GM23248 (cell line): ENCODE measurements around the gene SAXO1. TPM values are rescaled to one million over a fixed set of nuclear protein-coding genes. Genes with fewer than 3 reads are reported as not detected.

ENCODE experiments used
- DNase-seq: peaks from one replicate; pipeline ENCODE4 v3.0.0-alpha.2; 2015
- H2AFZ ChIP-seq: fragments of 200-600 bp; sonication (generic); 2 replicates; pipeline ENCODE4 v1.6.1; 2016; ENCODE audit warnings: antibody characterized with exemption
- H3F3A ChIP-seq: fragments of 200-600 bp; sonication (generic); 2 replicates; pipeline ENCODE4 v1.6.1; 2016; ENCODE audit warnings: mild to moderate bottlenecking, antibody characterized with exemption, mixed run types; ENCODE audit not compliant: insufficient read depth
- H3K27ac ChIP-seq: fragments of 200-600 bp; sonication (generic); 2 replicates; pipeline ENCODE4 v1.5.1; 2016; ENCODE audit warnings: mild to moderate bottlenecking
- H3K27me3 ChIP-seq: fragments of 200-600 bp; sonication (generic); replicated peaks from 2 replicates; pipeline ENCODE4 v1.6.1; 2016; ENCODE audit warnings: mild to moderate bottlenecking; ENCODE audit not compliant: insufficient read depth
- H3K36me3 ChIP-seq: fragments of 200-600 bp; sonication (generic); 2 replicates; pipeline ENCODE4 v1.6.1; 2016; ENCODE audit warnings: low read depth, mild to moderate bottlenecking
- H3K4me1 ChIP-seq: fragments of 200-600 bp; sonication (generic); 2 replicates; pipeline ENCODE4 v1.6.1; 2016; ENCODE audit warnings: mild to moderate bottlenecking; ENCODE audit not compliant: insufficient read depth
- H3K4me2 ChIP-seq: fragments of 200-600 bp; sonication (generic); one replicate; pipeline ENCODE4 v1.6.1; 2016; ENCODE audit warnings: mild to moderate bottlenecking; ENCODE audit not compliant: unreplicated experiment
- H3K4me3 ChIP-seq: fragments of 200-600 bp; sonication (generic); 2 replicates; pipeline ENCODE4 v1.5.1; 2016; ENCODE audit warnings: mild to moderate bottlenecking
- H3K79me2 ChIP-seq: fragments of 200-600 bp; sonication (generic); 2 replicates; pipeline ENCODE4 v1.6.1; 2016; ENCODE audit warnings: mild to moderate bottlenecking; ENCODE audit not compliant: insufficient read depth
- H3K9ac ChIP-seq: fragments of 200-600 bp; sonication (generic); 2 replicates; pipeline ENCODE4 v1.6.1; 2016; ENCODE audit warnings: mild to moderate bottlenecking
- H3K9me2 ChIP-seq: fragments of 200-600 bp; sonication (generic); 2 replicates; pipeline ENCODE4 v1.6.1; 2016; ENCODE audit warnings: mixed run types, mild to moderate bottlenecking, moderate library complexity; ENCODE audit not compliant: insufficient read depth
- H3K9me3 ChIP-seq: fragments of 200-600 bp; sonication (generic); one replicate; pipeline ENCODE4 v1.6.1; 2017; ENCODE audit warnings: low read depth
- H4K20me1 ChIP-seq: fragments of 200-600 bp; sonication (generic); 2 replicates; pipeline ENCODE4 v1.6.0; 2016; ENCODE audit not compliant: insufficient read depth
- EZH2 ChIP-seq: fragments of 200-600 bp; sonication (generic); IDR thresholded peaks from 2 replicates; pipeline ENCODE4 v1.6.1; 2018; ENCODE audit warnings: antibody characterized with exemption, mild to moderate bottlenecking; ENCODE audit not compliant: insufficient read depth, poor library complexity, severe bottlenecking
- EZH2phosphoT487 ChIP-seq: fragments of 200-600 bp; sonication (generic); IDR thresholded peaks from 2 replicates; pipeline ENCODE4 v1.6.1; 2018; ENCODE audit warnings: antibody characterized with exemption, moderate library complexity, mild to moderate bottlenecking, low read depth; ENCODE audit not compliant: insufficient read depth
- WGBS, 2 experiments: methylation state at CpG; one replicate each; pipeline ENCODE4 v1.1.6; 2015 to 2017; ENCODE audit warnings: low lambda C conversion rate in 2 of 2, low coverage in 1 of 2; ENCODE audit errors: missing lambda C conversion rate in 2 of 2; 5-methylcytosine and 5-hydroxymethylcytosine counted together
- in situ Hi-C: fragments of 300-500 bp; cut with MboI; formaldehyde crosslinking; loops from 2 replicates; pipeline ENCODE4 v1.15.0; 2020
- polyA plus RNA-seq: library from polyadenylated mRNA; unstranded; fragments of >200 nt; fragmentation: Nextera tagmentation; extraction: Ambion mirVana; gene quantifications from 2 replicates; pipeline ENCODE4 v1.2.1, GENCODE V29; 2016
- total RNA-seq: library from RNA; depleted of rRNA; stranded (reverse); fragments of >200 nt; shearing (Covaris generic); gene quantifications from 2 replicates; pipeline ENCODE4 v1.2.3, GENCODE V29; 2014

Gene SAXO1
- total and polyA plus RNA-seq, 2 experiments from 2014 or later = 0.83 TPM; not detected in 1

GRCh38 chr9:18905028-18905882, 127.8 kb downstream of the SAXO1 start:
- Histone ChIP-seq H3K79me2 (no peaks in the 10 kb centered on the region), H3K36me3 (peaks cover 35% of the 10 kb centered on the region; the same call in 1 of the 2 replicates), H2AFZ (no peak overlapping the region), H3K27ac (no peak overlapping the region), H3K27me3 (no peaks in the 10 kb centered on the region), H3K4me2 (no peak overlapping the region), H3K4me1 (peaks cover 21% of the 10 kb centered on the region), H3F3A (peaks cover 43% of the 10 kb centered on the region), H3K9me2 (no peaks in the 10 kb centered on the region), H3K9ac (no peak overlapping the region), H3K4me3 (no peak overlapping the region), H3K9me3 (no peaks in the 10 kb centered on the region), H4K20me1 (no peaks in the 10 kb centered on the region)
- WGBS, 2 experiments = 78 to 82% methylated on average over 11 of the region's 11 CpGs
- TF ChIP-seq EZH2 = no peak
- DNase-seq = peak; percentile 58
- in situ Hi-C loops = no loop called here

- no peaks in the 10 kb centered on the region for H3K9me2 ChIP-seq
- no peaks in the 10 kb centered on the region for H4K20me1 ChIP-seq
- H2AFZ ChIP-seq = no peak overlapping the region
- H3K9ac ChIP-seq = no peak overlapping the region
- H3K4me3 ChIP-seq = no peak overlapping the region
- H3F3A ChIP-seq = peaks cover 51% of the 10 kb centered on the region
- H3K4me2 ChIP-seq = no peak overlapping the region
- in situ Hi-C loops = no loop called here
- H3K79me2 ChIP-seq = no peaks in the 10 kb centered on the region
- H3K4me1 ChIP-seq = peaks cover 21% of the 10 kb centered on the region
- no peak overlapping the region for H3K27ac ChIP-seq
- H3K9me3 ChIP-seq = no peaks in the 10 kb centered on the region
- 95 to 100% methylated on average over 2 of the region's 2 CpGs for WGBS, 2 experiments
- no peak for DNase-seq
- H3K27me3 ChIP-seq = no peaks in the 10 kb centered on the region
- TF ChIP-seq EZH2 (no peak), EZH2phosphoT487 (no peak)
- peaks cover 36% of the 10 kb centered on the region; the same call in 1 of the 2 replicates for H3K36me3 ChIP-seq
Observed at GRCh38 chr9:18903450-18903849, 129.6 kb downstream of the SAXO1 start.

GRCh38 chr9:18896531-18897179, 136.4 kb downstream of the SAXO1 start:
- peaks cover 35% of the 10 kb centered on the region for H3F3A ChIP-seq
- H4K20me1 ChIP-seq = no peaks in the 10 kb centered on the region
- H3K9ac ChIP-seq = no peak overlapping the region
- WGBS, 2 experiments = 100% methylated on average over 2 of the region's 2 CpGs
- TF ChIP-seq EZH2phosphoT487 = no peak
- TF ChIP-seq EZH2 = no peak
- no peak for DNase-seq
- H3K79me2 ChIP-seq = no peaks in the 10 kb centered on the region
- H3K9me2 ChIP-seq = no peaks in the 10 kb centered on the region
- H3K4me1 ChIP-seq = no peaks in the 10 kb centered on the region
- H3K9me3 ChIP-seq = no peaks in the 10 kb centered on the region
- no peaks in the 10 kb centered on the region for H3K27me3 ChIP-seq
- in situ Hi-C loops = no loop called here
- no peak overlapping the region for H3K4me2 ChIP-seq
- no peak overlapping the region for H3K4me3 ChIP-seq
- no peak overlapping the region for H2AFZ ChIP-seq
- H3K27ac ChIP-seq = no peak overlapping the region
- H3K36me3 ChIP-seq = peaks cover 84% of the 10 kb centered on the region

GRCh38 chr9:18896004-18896403, 137.0 kb downstream of the SAXO1 start:
- H3K79me2 ChIP-seq = no peaks in the 10 kb centered on the region
- TF ChIP-seq EZH2phosphoT487 (no peak), EZH2 (no peak)
- H2AFZ ChIP-seq = no peak overlapping the region
- no peak for DNase-seq
- H3K4me3 ChIP-seq = no peak overlapping the region
- H3K9me2 ChIP-seq = no peaks in the 10 kb centered on the region
- H3K4me1 ChIP-seq = no peaks in the 10 kb centered on the region
- H3K27ac ChIP-seq = no peak overlapping the region
- no peaks in the 10 kb centered on the region for H4K20me1 ChIP-seq
- H3K9ac ChIP-seq = no peak overlapping the region
- no peak overlapping the region for H3K4me2 ChIP-seq
- H3K9me3 ChIP-seq = no peaks in the 10 kb centered on the region
- no peaks in the 10 kb centered on the region for H3K27me3 ChIP-seq
- peaks cover 83% of the 10 kb centered on the region for H3K36me3 ChIP-seq
- in situ Hi-C loops = no loop called here
- H3F3A ChIP-seq = peaks cover 28% of the 10 kb centered on the region
